ENCODE results near the gene SDK2.

DNA sequence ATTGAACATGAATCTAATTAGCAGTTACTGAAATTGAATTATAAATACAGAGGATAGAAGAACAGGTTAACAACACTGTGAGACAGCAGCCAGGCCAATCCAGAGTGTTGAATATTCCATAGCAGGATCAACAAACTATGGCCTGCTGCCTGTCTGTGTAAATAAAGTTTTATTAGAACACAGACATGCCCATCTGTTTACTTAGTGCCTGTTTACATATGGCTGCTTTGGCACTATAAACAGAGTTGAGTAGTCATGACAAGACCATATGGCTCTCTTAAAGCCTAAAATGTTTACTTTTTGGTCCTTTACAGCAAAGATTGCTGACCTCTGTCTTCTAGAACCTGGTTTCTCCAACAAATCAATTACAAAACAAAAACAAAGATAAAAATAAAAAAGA, 217.0 kb downstream of the SDK2 start:
- TF ChIP-seq, protein P1, sequence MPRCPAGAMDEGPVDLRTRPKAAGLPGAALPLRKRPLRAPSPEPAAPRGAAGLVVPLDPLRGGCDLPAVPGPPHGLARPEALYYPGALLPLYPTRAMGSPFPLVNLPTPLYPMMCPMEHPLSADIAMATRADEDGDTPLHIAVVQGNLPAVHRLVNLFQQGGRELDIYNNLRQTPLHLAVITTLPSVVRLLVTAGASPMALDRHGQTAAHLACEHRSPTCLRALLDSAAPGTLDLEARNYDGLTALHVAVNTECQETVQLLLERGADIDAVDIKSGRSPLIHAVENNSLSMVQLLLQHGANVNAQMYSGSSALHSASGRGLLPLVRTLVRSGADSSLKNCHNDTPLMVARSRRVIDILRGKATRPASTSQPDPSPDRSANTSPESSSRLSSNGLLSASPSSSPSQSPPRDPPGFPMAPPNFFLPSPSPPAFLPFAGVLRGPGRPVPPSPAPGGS (IDR thresholded peaks at IDR 0.05), result no peak
- no peak for TF ChIP-seq MAX (IDR thresholded peaks at IDR 0.05)
- TF ChIP-seq, protein P2, sequence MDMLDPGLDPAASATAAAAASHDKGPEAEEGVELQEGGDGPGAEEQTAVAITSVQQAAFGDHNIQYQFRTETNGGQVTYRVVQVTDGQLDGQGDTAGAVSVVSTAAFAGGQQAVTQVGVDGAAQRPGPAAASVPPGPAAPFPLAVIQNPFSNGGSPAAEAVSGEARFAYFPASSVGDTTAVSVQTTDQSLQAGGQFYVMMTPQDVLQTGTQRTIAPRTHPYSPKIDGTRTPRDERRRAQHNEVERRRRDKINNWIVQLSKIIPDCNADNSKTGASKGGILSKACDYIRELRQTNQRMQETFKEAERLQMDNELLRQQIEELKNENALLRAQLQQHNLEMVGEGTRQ (IDR thresholded peaks at IDR 0.05), result no peak
- TF ChIP-seq, protein P3, sequence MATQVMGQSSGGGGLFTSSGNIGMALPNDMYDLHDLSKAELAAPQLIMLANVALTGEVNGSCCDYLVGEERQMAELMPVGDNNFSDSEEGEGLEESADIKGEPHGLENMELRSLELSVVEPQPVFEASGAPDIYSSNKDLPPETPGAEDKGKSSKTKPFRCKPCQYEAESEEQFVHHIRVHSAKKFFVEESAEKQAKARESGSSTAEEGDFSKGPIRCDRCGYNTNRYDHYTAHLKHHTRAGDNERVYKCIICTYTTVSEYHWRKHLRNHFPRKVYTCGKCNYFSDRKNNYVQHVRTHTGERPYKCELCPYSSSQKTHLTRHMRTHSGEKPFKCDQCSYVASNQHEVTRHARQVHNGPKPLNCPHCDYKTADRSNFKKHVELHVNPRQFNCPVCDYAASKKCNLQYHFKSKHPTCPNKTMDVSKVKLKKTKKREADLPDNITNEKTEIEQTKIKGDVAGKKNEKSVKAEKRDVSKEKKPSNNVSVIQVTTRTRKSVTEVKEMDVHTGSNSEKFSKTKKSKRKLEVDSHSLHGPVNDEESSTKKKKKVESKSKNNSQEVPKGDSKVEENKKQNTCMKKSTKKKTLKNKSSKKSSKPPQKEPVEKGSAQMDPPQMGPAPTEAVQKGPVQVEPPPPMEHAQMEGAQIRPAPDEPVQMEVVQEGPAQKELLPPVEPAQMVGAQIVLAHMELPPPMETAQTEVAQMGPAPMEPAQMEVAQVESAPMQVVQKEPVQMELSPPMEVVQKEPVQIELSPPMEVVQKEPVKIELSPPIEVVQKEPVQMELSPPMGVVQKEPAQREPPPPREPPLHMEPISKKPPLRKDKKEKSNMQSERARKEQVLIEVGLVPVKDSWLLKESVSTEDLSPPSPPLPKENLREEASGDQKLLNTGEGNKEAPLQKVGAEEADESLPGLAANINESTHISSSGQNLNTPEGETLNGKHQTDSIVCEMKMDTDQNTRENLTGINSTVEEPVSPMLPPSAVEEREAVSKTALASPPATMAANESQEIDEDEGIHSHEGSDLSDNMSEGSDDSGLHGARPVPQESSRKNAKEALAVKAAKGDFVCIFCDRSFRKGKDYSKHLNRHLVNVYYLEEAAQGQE (IDR thresholded peaks at IDR 0.05), result no peak
- TF ChIP-seq MAZ (IDR thresholded peaks at IDR 0.05; ENCODE audit: borderline replicate concordance, low read depth, low read length), result no peak
- TF ChIP-seq RCOR1 (IDR thresholded peaks at IDR 0.05; ENCODE audit: low read depth, low read length), result no peak
- no peak for TF ChIP-seq RARB (CRISPR knock-in tag; IDR thresholded peaks at IDR 0.05)
- TF ChIP-seq EP300 (IDR thresholded peaks at IDR 0.05), result no peak
- TF ChIP-seq, protein P4, sequence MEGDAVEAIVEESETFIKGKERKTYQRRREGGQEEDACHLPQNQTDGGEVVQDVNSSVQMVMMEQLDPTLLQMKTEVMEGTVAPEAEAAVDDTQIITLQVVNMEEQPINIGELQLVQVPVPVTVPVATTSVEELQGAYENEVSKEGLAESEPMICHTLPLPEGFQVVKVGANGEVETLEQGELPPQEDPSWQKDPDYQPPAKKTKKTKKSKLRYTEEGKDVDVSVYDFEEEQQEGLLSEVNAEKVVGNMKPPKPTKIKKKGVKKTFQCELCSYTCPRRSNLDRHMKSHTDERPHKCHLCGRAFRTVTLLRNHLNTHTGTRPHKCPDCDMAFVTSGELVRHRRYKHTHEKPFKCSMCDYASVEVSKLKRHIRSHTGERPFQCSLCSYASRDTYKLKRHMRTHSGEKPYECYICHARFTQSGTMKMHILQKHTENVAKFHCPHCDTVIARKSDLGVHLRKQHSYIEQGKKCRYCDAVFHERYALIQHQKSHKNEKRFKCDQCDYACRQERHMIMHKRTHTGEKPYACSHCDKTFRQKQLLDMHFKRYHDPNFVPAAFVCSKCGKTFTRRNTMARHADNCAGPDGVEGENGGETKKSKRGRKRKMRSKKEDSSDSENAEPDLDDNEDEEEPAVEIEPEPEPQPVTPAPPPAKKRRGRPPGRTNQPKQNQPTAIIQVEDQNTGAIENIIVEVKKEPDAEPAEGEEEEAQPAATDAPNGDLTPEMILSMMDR (IDR thresholded peaks at IDR 0.05), result no peak
- no peak for TF ChIP-seq MYC (IDR thresholded peaks at IDR 0.05; ENCODE audit: borderline replicate concordance, low read length)

Measured in A549 (cell line).